Stomach (tissue), 19 donors: Measurements from ENCODE around the gene KLHL22. TPM values are rescaled to one million over a fixed set of nuclear protein-coding genes. Genes with fewer than 3 reads are reported as not detected.
"Not testable (repeated sequence)": the region's sequence is repeated elsewhere in the genome, so short reads cannot be mapped to it uniquely, and the experiment has no call there.

ENCODE experiments used
- DNase-seq, 2 donors: peaks; one replicate each; pipeline versions ENCODE4 v3.0.0 to v3.0.0-alpha.2; 2013 to 2019
- H3K27ac ChIP-seq, 5 donors: fragments of 200-600 bp in 4 of 5; sonication (generic) in 4 of 5; one replicate each; pipeline ENCODE4 v1.5.1; 2013 to 2019; ENCODE audit warnings: mild to moderate bottlenecking in 1 of 5, moderate library complexity in 1 of 5
- H3K27me3 ChIP-seq, 3 donors: fragments of 200-600 bp; sonication (generic); one replicate each; pipeline ENCODE4 v1.5.1; 2017 to 2019; ENCODE audit warnings: mixed run types in 1 of 3
- H3K36me3 ChIP-seq, 4 donors: fragments of 200-600 bp; sonication (generic); 1 replicate in 3 of 4; 2 replicates in 1 of 4; pipeline ENCODE4 v1.5.1; 2016 to 2019
- H3K4me1 ChIP-seq, 4 donors: fragments of 200-600 bp; sonication (generic); one replicate each; pipeline ENCODE4 v1.5.1; 2016 to 2019
- H3K4me3 ChIP-seq, 4 donors: fragments of 200-600 bp; sonication (generic) in 3 of 4; one replicate each; pipeline ENCODE4 v1.5.1; 2016 to 2019; ENCODE audit warnings: mild to moderate bottlenecking in 1 of 4
- H3K9me3 ChIP-seq, 4 donors: fragments of 200-600 bp; sonication (generic); one replicate each; pipeline ENCODE4 v1.5.1; 2016 to 2019
- CTCF ChIP-seq, 7 experiments: fragments of 450-650 bp in 4 of 7; fragments of 200-600 bp in 3 of 7; sonication (generic) in 3 of 7; IDR thresholded peaks; one replicate each; pipeline ENCODE4 v1.5.1; 2016 to 2019; ENCODE audit warnings: antibody characterized with exemption in 7 of 7, control low read depth in 2 of 7, mild to moderate bottlenecking in 1 of 7
- EP300 ChIP-seq: sonication (generic); formaldehyde crosslinking; IDR thresholded peaks from one replicate; pipeline ENCODE4 v1.6.1; 2017; ENCODE audit warnings: antibody characterized with exemption
- POLR2A ChIP-seq, 4 donors: fragments of 450-650 bp; IDR thresholded peaks; one replicate each; pipeline ENCODE4 v1.6.1; 2016; ENCODE audit warnings: antibody characterized with exemption in 4 of 4, control low read depth in 2 of 4, mild to moderate bottlenecking in 1 of 4, moderate library complexity in 1 of 4
- POLR2AphosphoS5 ChIP-seq, 3 donors: sonication (generic); formaldehyde crosslinking; IDR thresholded peaks; one replicate each; pipeline ENCODE4 v1.6.1; 2016; ENCODE audit warnings: antibody characterized with exemption in 3 of 3
- WGBS, 5 donors: extraction: QIAGEN DNeasy Blood & Tissue Kit in 3 of 5; methylation state at CpG; one replicate each; pipeline versions ENCODE4 v1.1.5 to v1.1.7; 2013 to 2018; 5-methylcytosine and 5-hydroxymethylcytosine counted together
- intact Hi-C: fragments of 100-400 bp; cut with DNase I; formaldehyde crosslinking; loops from one replicate; pipeline ENCODE4 v1.15.1; 2023; ENCODE audit warnings: low total_unique reads
- long read RNA-seq, 10 donors: transcript quantifications; one replicate each; lab custom pipeline, GENCODE V29; 2026
- polyA plus RNA-seq, 3 donors: library from polyadenylated mRNA; stranded (reverse); fragments of 200-250 nt; gene quantifications; one replicate each; pipeline ENCODE4 v1.2.3, GENCODE V29; 2013
- total RNA-seq, 5 donors: library from RNA; depleted of rRNA; stranded (reverse); fragments of >200 nt; gene quantifications; one replicate each; pipeline versions ENCODE4 v1.1.0 to v1.2.3, GENCODE V29; 2014 to 2016
- donor health status: healthy with polysubstance abuse.
- donor health status: Bipolar disorder and iron deficiency.
- donor health status: healthy.

KLHL22 gene, protein sequence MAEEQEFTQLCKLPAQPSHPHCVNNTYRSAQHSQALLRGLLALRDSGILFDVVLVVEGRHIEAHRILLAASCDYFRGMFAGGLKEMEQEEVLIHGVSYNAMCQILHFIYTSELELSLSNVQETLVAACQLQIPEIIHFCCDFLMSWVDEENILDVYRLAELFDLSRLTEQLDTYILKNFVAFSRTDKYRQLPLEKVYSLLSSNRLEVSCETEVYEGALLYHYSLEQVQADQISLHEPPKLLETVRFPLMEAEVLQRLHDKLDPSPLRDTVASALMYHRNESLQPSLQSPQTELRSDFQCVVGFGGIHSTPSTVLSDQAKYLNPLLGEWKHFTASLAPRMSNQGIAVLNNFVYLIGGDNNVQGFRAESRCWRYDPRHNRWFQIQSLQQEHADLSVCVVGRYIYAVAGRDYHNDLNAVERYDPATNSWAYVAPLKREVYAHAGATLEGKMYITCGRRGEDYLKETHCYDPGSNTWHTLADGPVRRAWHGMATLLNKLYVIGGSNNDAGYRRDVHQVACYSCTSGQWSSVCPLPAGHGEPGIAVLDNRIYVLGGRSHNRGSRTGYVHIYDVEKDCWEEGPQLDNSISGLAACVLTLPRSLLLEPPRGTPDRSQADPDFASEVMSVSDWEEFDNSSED
- total RNA-seq (10 to 100 TPM in 4 of 5 donors, 1 to 10 TPM in 1; 7.0 to 26.5 (median 22.8) TPM), polyA plus RNA-seq (10 to 100 TPM in 2 of 3 donors, 1 to 10 TPM in 1; 7.0 to 10.8 (median 10.2) TPM)
- long read RNA-seq, donor 1, partial matches to known transcripts, result 0 of 1 reads
- long read RNA-seq, donor 1, other reads (novel, unspliced or antisense), result 0 of 1 reads
- long read RNA-seq, donor 2, partial matches to known transcripts, result 6 of 8 reads
- long read RNA-seq, donor 2, other reads (novel, unspliced or antisense), result 0 of 8 reads
- long read RNA-seq, donor 3, partial matches to known transcripts, result 0 of 1 reads
- long read RNA-seq, donor 3, other reads (novel, unspliced or antisense), result 0 of 1 reads
- long read RNA-seq, donor 4, result 0 reads
- long read RNA-seq, donor 5, transcript KLHL22-201 (7 exons, 2,616 nt), result major isoform, 6 of 6 reads
- long read RNA-seq, donor 5, partial matches to known transcripts, result 0 of 6 reads
- long read RNA-seq, donor 5, other reads (novel, unspliced or antisense), result 0 of 6 reads
- long read RNA-seq, donor 6, partial matches to known transcripts, result 0 of 5 reads
- long read RNA-seq, donor 6, other reads (novel, unspliced or antisense), result 0 of 5 reads
- long read RNA-seq, donor 7, partial matches to known transcripts, result 0 of 2 reads
- long read RNA-seq, donor 7, other reads (novel, unspliced or antisense), result 0 of 2 reads
- long read RNA-seq, donor 8, partial matches to known transcripts, result 9 of 10 reads
- long read RNA-seq, donor 8, other reads (novel, unspliced or antisense), result 0 of 10 reads
- long read RNA-seq, donor 9, partial matches to known transcripts, result 0 of 2 reads
- long read RNA-seq, donor 9, other reads (novel, unspliced or antisense), result 0 of 2 reads
- long read RNA-seq, donor 10, result 0 reads

DNA sequence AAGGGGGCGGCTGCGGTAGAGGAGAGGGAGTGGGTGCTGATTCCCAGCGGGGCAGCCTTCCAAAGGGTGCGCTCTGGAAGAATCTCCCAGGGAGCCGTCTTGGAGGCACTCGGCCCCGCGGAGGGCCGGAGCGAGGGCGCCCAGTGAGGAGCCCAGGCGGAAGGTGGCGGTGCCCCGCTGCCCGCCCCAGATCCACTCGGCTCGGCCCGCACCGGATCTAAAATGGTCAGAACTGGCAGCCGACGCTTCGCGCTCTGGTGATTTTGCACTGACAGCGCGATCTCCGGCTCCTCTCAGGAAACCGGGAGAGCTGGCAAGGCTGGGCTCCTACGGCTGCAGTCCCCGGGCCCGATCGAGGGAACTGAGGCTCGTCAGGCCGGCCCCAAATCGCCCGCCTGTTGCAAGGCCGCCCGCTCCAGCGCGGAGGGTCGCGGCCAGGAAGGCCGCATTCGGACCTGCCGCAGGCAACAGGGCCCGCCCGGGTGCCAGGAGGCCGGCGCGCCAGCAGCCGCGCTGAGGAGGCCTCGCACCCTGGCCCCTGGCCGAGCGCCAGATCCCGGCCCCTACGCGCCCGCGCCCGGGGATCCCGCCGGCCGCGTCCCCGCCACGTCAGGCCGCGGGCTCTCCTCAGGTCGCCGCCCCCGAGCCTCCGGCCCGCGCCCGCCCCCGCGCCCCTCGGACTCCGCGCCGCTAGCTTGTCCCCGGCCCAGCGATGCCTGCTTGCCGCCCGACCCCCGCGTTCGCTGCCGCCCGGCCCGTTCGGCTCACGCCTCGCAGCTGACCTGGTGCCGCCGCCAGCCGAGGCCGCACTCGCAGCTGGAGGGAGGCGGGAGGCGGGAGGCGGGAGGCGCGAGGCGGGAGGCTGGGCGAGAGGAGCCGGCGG is at the start of gene KLHL22:
KLHL22 (minus strand) TSS at position 818 of the 883 bp plus-strand sequence. CDS start 6,584 bp downstream, outside the sequence.
- H3K4me3 ChIP-seq, result peak within 1 kb of the TSS; percentile 67 to 77 (median 76)
- DNase-seq, result peak in 1 of 2 donors; percentile 40
- peaks cover 3 to 9% (median 8%) of the 10 kb centered on the region in 4 donors for H3K36me3 ChIP-seq
- H3K27ac ChIP-seq, result peak within 1 kb of the TSS; percentile 92 to 96 (median 94)
- no peaks in the 10 kb centered on the region for H3K27me3 ChIP-seq
- peak in 1 of 3 donors; percentile 28 for TF ChIP-seq POLR2AphosphoS5 (IDR thresholded peaks at IDR 0.05)
- TF ChIP-seq POLR2A (IDR thresholded peaks at IDR 0.05), result no peak
- H3K4me1 ChIP-seq, result peaks cover 15 to 38% (median 24%) of the 10 kb centered on the region in 4 donors
- 0 to 2% (median 0%) methylated on average over 22 to 108 of the region's 108 CpGs for WGBS, 5 donors
- no peaks in the 10 kb centered on the region for H3K9me3 ChIP-seq
- intact Hi-C loops, result loop anchor here (5.0 kb wide), 1 partner anchor 73 kb away; no protein-coding TSS in a partner anchor

- peaks cover 9 to 37% (median 34%) of the 10 kb centered on the region in 4 donors for H3K36me3 ChIP-seq
- DNase-seq, intact Hi-C loops, H3K4me3 ChIP-seq, H3K9me3 ChIP-seq, H3K27ac ChIP-seq, H3K27me3 ChIP-seq: not testable (repeated sequence)
- 69 to 98% (median 97%) methylated on average over 3 of the region's 3 CpGs for WGBS, 5 donors
- peaks cover 11 to 39% (median 18%) of the 10 kb centered on the region in 4 donors for H3K4me1 ChIP-seq
These were observed 49.7 kb upstream of the KLHL22 start for GRCh38 chr22:20545318-20545634.

GRCh38 chr22:20542736-20543135 is 47.1 kb upstream of the KLHL22 start:
- H3K36me3 ChIP-seq, result peaks cover 25 to 63% (median 58%) of the 10 kb centered on the region in 4 donors
- intact Hi-C loops, result no loop called here
- H3K27me3 ChIP-seq, result no peaks in the 10 kb centered on the region
- no peaks in the 10 kb centered on the region for H3K9me3 ChIP-seq
- TF ChIP-seq POLR2A (IDR thresholded peaks at IDR 0.05), result no peak
- TF ChIP-seq POLR2AphosphoS5 (IDR thresholded peaks at IDR 0.05), result no peak
- TF ChIP-seq CTCF (IDR thresholded peaks at IDR 0.05), result no peak
- TF ChIP-seq EP300, result no peak
- H3K4me1 ChIP-seq, result peaks cover 0 to 14% (median 2%) of the 10 kb centered on the region in 4 donors
- no peak overlapping the region for H3K4me3 ChIP-seq
- H3K27ac ChIP-seq, result no peak overlapping the region
- no peak for DNase-seq

DNA sequence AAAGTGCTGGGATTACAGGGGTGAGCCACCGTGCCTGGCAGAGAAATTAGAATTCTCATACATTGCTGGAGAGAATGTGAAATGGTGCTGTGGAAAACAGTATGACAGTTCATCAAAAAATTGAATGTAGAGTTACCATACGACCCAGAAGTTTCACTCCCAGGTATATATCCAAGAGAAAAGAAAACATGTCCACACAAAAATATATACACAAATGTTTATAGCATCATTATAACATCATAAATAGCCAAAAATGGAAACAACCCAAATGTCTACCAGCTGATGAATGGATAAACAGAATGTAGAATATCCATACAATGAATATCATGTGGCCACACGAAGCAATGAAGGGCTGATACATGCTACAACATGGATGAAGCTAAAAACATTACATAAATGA is 46.5 kb upstream of the KLHL22 start:
- WGBS, 5 donors, result 90 to 98% (median 95%) methylated on average over 3 of the region's 3 CpGs
- Histone ChIP-seq H3K4me1 (peaks cover 0 to 16% (median 6%) of the 10 kb centered on the region in 4 donors), H3K27ac (no peak overlapping the region), H3K4me3 (no peak overlapping the region), H3K36me3 (peaks cover 27 to 70% (median 65%) of the 10 kb centered on the region in 4 donors), H3K9me3 (no peaks in the 10 kb centered on the region), H3K27me3 (no peaks in the 10 kb centered on the region)
- intact Hi-C loops, result no loop called here
- no peak for DNase-seq
- no peak for TF ChIP-seq EP300
- TF ChIP-seq CTCF (IDR thresholded peaks at IDR 0.05), result no peak
- no peak for TF ChIP-seq POLR2AphosphoS5 (IDR thresholded peaks at IDR 0.05)
- no peak for TF ChIP-seq POLR2A (IDR thresholded peaks at IDR 0.05)

DNA sequence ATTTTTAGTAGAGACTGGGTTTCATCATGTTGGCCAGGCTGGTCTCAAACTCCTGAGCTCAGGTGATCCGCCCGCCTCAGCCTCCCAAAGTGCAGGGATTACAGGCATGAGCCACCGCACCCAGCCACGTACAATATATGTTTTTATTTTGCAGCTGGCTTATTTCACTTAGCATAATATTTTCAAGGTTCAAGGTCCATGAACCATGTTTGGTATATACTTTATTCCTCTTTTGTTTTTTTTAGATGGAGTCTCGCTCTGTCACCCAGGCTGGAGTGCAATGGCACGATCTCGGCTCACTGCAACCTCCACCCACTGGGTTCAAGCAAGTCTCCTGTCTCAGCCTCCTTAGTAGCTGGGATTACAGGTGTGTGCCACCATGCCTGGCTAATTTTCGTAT is 43.3 kb upstream of the KLHL22 start:
- H3K27me3 ChIP-seq, DNase-seq, H3K9me3 ChIP-seq, H3K27ac ChIP-seq, H3K4me3 ChIP-seq, intact Hi-C loops: not testable (repeated sequence)
- H3K4me1 ChIP-seq, result peaks cover 8 to 31% (median 22%) of the 10 kb centered on the region in 4 donors
- H3K36me3 ChIP-seq, result peaks cover 20 to 64% (median 60%) of the 10 kb centered on the region in 4 donors
- WGBS, 5 donors, result 94 to 99% (median 98%) methylated on average over 8 of the region's 8 CpGs
